SK-N-SH (cell line): ENCODE results near the gene RABGGTA. TPM values are rescaled to one million over a fixed set of nuclear protein-coding genes. Genes with fewer than 3 reads are reported as not detected.

ENCODE experiments used
- CTCF ChIA-PET: fragments of 300-600, 350-600 bp; formaldehyde crosslinking; extraction: SDS; loops from one replicate; lab custom pipeline; 2021; lab: Yijun Ruan, JAX
- POLR2A ChIA-PET: fragments of 350-600 bp; sonication (Branson Sonifier 250); formaldehyde crosslinking; extraction: SDS; loops from one replicate; lab custom pipeline; 2020; ENCODE audit warnings: antibody characterized with exemption, inconsistent platforms; lab: Yijun Ruan, JAX
- DNase-seq: peaks from one replicate; pipeline ENCODE4 v3.0.0; 2012
- H2AFZ ChIP-seq: fragments of 200-600 bp; sonication (generic); 2 replicates; pipeline ENCODE4 v1.8.1; 2016; ENCODE audit warnings: antibody characterized with exemption, mild to moderate bottlenecking, low read depth
- H3F3A ChIP-seq: fragments of 200-600 bp; sonication (generic); replicated peaks from 2 replicates; pipeline ENCODE3; 2016; ENCODE audit warnings: antibody characterized with exemption, mild to moderate bottlenecking; ENCODE audit not compliant: insufficient read depth
- H3K27ac ChIP-seq, 2 experiments: fragments of 200-500 bp in 1 of 2; fragments of 200-600 bp in 1 of 2; sonication (Bioruptor generic) in 1 of 2; sonication (generic), shearing (Covaris generic) in 1 of 2; 2 replicates each; pipeline versions ENCODE4 v1.5.1 to v1.6.1; 2014 to 2016; ENCODE audit warnings: low read depth in 2 of 2, inconsistent platforms in 1 of 2, low read length in 1 of 2, mild to moderate bottlenecking in 1 of 2, mixed read lengths in 1 of 2
- H3K27me3 ChIP-seq: fragments of 200-600 bp; sonication (generic), shearing (Covaris generic); 2 replicates; pipeline ENCODE4 v1.6.1; 2016; ENCODE audit warnings: mixed run types; ENCODE audit not compliant: insufficient read depth
- H3K36me3 ChIP-seq, 2 experiments: fragments of 200-500 bp in 1 of 2; fragments of 200-600 bp in 1 of 2; sonication (Bioruptor generic) in 1 of 2; sonication (generic) in 1 of 2; replicated peaks in 1 of 2; 2 replicates each; pipeline versions ENCODE3 to v1.5.1; 2014 to 2016; ENCODE audit warnings: low read length in 1 of 2, mild to moderate bottlenecking in 1 of 2; ENCODE audit not compliant: insufficient read depth in 2 of 2, control insufficient read depth in 1 of 2
- H3K4me1 ChIP-seq, 2 experiments: fragments of 200-500 bp in 1 of 2; fragments of 200-600 bp in 1 of 2; sonication (Bioruptor generic) in 1 of 2; sonication (generic), shearing (Covaris generic) in 1 of 2; 2 replicates each; pipeline versions ENCODE4 v1.5.1 to v1.6.1; 2014 to 2016; ENCODE audit warnings: low read depth in 1 of 2, low read length in 1 of 2, mixed run types in 1 of 2; ENCODE audit not compliant: insufficient read depth in 2 of 2, control insufficient read depth in 1 of 2
- H3K4me2 ChIP-seq: fragments of 200-600 bp; sonication (generic), shearing (Covaris generic); 2 replicates; pipeline ENCODE4 v1.6.1; 2017; ENCODE audit warnings: mixed run types
- H3K4me3 ChIP-seq, 2 experiments: fragments of 200-500 bp in 1 of 2; fragments of 200-600 bp in 1 of 2; sonication (Bioruptor generic) in 1 of 2; sonication (generic), shearing (Covaris generic) in 1 of 2; 2 replicates each; pipeline versions ENCODE4 v1.5.1 to v1.8.1; 2014 to 2016; ENCODE audit warnings: low read depth in 2 of 2, inconsistent platforms in 1 of 2, low read length in 1 of 2, mild to moderate bottlenecking in 1 of 2, mixed read lengths in 1 of 2, moderate library complexity in 1 of 2
- H3K79me2 ChIP-seq: fragments of 200-600 bp; sonication (generic); 2 replicates; pipeline ENCODE4 v1.8.1; 2017; ENCODE audit warnings: mild to moderate bottlenecking; ENCODE audit not compliant: insufficient read depth
- H3K9ac ChIP-seq: fragments of 200-600 bp; sonication (generic); 2 replicates; pipeline ENCODE4 v1.6.1; 2017; ENCODE audit warnings: mixed run types
- H3K9me2 ChIP-seq: fragments of 200-600 bp; sonication (generic); 2 replicates; pipeline ENCODE4 v1.6.1; 2017; ENCODE audit warnings: mixed run types
- H3K9me3 ChIP-seq: fragments of 200-600 bp; sonication (generic); 2 replicates; pipeline ENCODE4 v1.6.1; 2017; ENCODE audit warnings: mixed run types, mild to moderate bottlenecking, moderate library complexity
- H4K20me1 ChIP-seq: fragments of 200-600 bp; sonication (generic); 2 replicates; pipeline ENCODE4 v1.6.1; 2017; ENCODE audit warnings: mild to moderate bottlenecking, mixed run types; ENCODE audit not compliant: insufficient read depth
- CHD2 ChIP-seq: fragments of 150-350 bp; IDR thresholded peaks from 2 replicates; pipeline ENCODE4 v1.6.1; 2018; ENCODE audit warnings: low read length; ENCODE audit not compliant: partially characterized antibody
- FOSL2 ChIP-seq: IDR thresholded peaks from 2 replicates; pipeline ENCODE4 v1.4.0; 2012; ENCODE audit warnings: low read depth, mild to moderate bottlenecking, moderate library complexity, borderline replicate concordance
- FOXM1 ChIP-seq: IDR thresholded peaks from 2 replicates; pipeline ENCODE4 v1.4.0; 2012; ENCODE audit warnings: low read depth, mild to moderate bottlenecking
- GATA2 ChIP-seq: sonication (generic); formaldehyde crosslinking; IDR thresholded peaks from 2 replicates; pipeline ENCODE4 v1.5.0; 2020; ENCODE audit warnings: mild to moderate bottlenecking, missing genetic modification reagents
- IRF3 ChIP-seq: fragments of 150-350 bp; IDR thresholded peaks from 2 replicates; pipeline ENCODE4 v1.6.1; 2016; ENCODE audit warnings: mild to moderate bottlenecking, low read depth, low read length
- JUND ChIP-seq: IDR thresholded peaks from 2 replicates; pipeline ENCODE4 v1.4.0; 2012
- MAX ChIP-seq: IDR thresholded peaks from 2 replicates; pipeline ENCODE4 v1.4.0; 2012; ENCODE audit warnings: low read depth
- NFIC ChIP-seq: IDR thresholded peaks from 2 replicates; pipeline ENCODE4 v1.4.0; 2012; ENCODE audit warnings: borderline replicate concordance
- RAD21 ChIP-seq: IDR thresholded peaks from 2 replicates; pipeline ENCODE4 v1.6.1; 2012; ENCODE audit warnings: mild to moderate bottlenecking, low read length
- RCOR1 ChIP-seq: fragments of 150-350 bp; IDR thresholded peaks from 2 replicates; pipeline ENCODE4 v1.6.1; 2017; ENCODE audit warnings: antibody characterized with exemption, low read length
- SIN3A ChIP-seq: IDR thresholded peaks from 2 replicates; pipeline ENCODE4 v1.6.1; 2012; ENCODE audit warnings: low read depth, mild to moderate bottlenecking, low read length, moderate library complexity, borderline replicate concordance
- TAF1 ChIP-seq: IDR thresholded peaks from 2 replicates; pipeline ENCODE4 v1.6.1; 2012; ENCODE audit warnings: low read depth, mild to moderate bottlenecking, low read length, moderate library complexity, borderline replicate concordance
- WGBS: methylation state at CpG from one replicate; pipeline ENCODE4 v1.1.6; 2017; ENCODE audit warnings: low lambda C conversion rate; 5-methylcytosine and 5-hydroxymethylcytosine counted together
- polyA plus RNA-seq, 3 experiments: library from polyadenylated mRNA; depleted of rRNA; stranded (reverse); fragments of >200 nt; gene quantifications; 2 replicates each; pipeline ENCODE4 v1.2.3, GENCODE V29; 2012
- TF ChIP-seq, protein P1 (sequence below): IDR thresholded peaks from 2 replicates; pipeline ENCODE4; 2012
- TF ChIP-seq, protein P2 (sequence below): fragments of 200-600 bp; sonication (generic); IDR thresholded peaks from 2 replicates; pipeline ENCODE4 v1.6.1; 2017; ENCODE audit warnings: antibody characterized with exemption, mild to moderate bottlenecking, moderate library complexity
- TF ChIP-seq, protein P3 (sequence below): fragments of 150-350 bp; IDR thresholded peaks from 2 replicates; pipeline ENCODE4 v1.6.1; 2017; ENCODE audit warnings: antibody characterized with exemption, low read length, low read depth, borderline replicate concordance

The RABGGTA gene
- polyA plus RNA-seq, 1 of the 3 experiments (the other 2 are of a cell fraction) = 59.4 TPM

GRCh38 chr14:24277071-24277470 lies 5.7 kb upstream of the RABGGTA start:
- no peaks in the 10 kb centered on the region for H3K36me3 ChIP-seq
- ChIA-PET POLR2A (no interaction called here), CTCF (interaction anchor here (0.8 to 8.9 kb wide), 3 partner anchors 21 to 154 kb away, joined by 3 to 87 read pairs (median 5); partner anchors contain the start of genes CIDEB, DHRS1 and NOP9)

GRCh38 chr14:24274101-24274543 lies 2.7 kb upstream of the RABGGTA start:
- peaks cover 6 to 12% of the 10 kb centered on the region in 2 experiments; a peak in 2 of 4 replicates for H3K4me1 ChIP-seq
- H3K9ac ChIP-seq = no peak overlapping the region
- H2AFZ ChIP-seq = no peak overlapping the region
- no peak overlapping the region for H3K4me3 ChIP-seq
- no peak overlapping the region for H3K4me2 ChIP-seq
- H3K79me2 ChIP-seq = no peaks in the 10 kb centered on the region; the same call in 1 of the 2 replicates
- CTCF ChIA-PET = interaction anchor here (1.0 to 3.0 kb wide), 3 partner anchors 22 to 31 kb away, joined by 6 to 14 read pairs (median 11); partner anchors contain the start of gene TINF2
- no peaks in the 10 kb centered on the region for H3K27me3 ChIP-seq
- POLR2A ChIA-PET = interaction anchor here (0.6 kb wide), 1 partner anchor 35 kb away, joined by 5 read pairs; no protein-coding TSS in a partner anchor
- H4K20me1 ChIP-seq = no peaks in the 10 kb centered on the region
- TF ChIP-seq MAX (no peak), RAD21 (no peak), RCOR1 (no peak), JUND (no peak), SIN3A (no peak), NFIC (no peak), GATA2 (CRISPR knock-in tag) (no peak), TAF1 (no peak), FOXM1 (no peak)
- TF ChIP-seq, protein P1, sequence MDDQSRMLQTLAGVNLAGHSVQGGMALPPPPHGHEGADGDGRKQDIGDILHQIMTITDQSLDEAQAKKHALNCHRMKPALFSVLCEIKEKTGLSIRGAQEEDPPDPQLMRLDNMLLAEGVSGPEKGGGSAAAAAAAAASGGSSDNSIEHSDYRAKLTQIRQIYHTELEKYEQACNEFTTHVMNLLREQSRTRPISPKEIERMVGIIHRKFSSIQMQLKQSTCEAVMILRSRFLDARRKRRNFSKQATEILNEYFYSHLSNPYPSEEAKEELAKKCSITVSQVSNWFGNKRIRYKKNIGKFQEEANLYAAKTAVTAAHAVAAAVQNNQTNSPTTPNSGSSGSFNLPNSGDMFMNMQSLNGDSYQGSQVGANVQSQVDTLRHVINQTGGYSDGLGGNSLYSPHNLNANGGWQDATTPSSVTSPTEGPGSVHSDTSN = no peak
- TF ChIP-seq, protein P2, sequence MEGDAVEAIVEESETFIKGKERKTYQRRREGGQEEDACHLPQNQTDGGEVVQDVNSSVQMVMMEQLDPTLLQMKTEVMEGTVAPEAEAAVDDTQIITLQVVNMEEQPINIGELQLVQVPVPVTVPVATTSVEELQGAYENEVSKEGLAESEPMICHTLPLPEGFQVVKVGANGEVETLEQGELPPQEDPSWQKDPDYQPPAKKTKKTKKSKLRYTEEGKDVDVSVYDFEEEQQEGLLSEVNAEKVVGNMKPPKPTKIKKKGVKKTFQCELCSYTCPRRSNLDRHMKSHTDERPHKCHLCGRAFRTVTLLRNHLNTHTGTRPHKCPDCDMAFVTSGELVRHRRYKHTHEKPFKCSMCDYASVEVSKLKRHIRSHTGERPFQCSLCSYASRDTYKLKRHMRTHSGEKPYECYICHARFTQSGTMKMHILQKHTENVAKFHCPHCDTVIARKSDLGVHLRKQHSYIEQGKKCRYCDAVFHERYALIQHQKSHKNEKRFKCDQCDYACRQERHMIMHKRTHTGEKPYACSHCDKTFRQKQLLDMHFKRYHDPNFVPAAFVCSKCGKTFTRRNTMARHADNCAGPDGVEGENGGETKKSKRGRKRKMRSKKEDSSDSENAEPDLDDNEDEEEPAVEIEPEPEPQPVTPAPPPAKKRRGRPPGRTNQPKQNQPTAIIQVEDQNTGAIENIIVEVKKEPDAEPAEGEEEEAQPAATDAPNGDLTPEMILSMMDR = no peak
- DNase-seq = no peak
- peaks cover 0 to 3% of the 10 kb centered on the region in 2 experiments for H3K36me3 ChIP-seq
- 97% methylated on average over 3 of the region's 3 CpGs for WGBS
- H3K27ac ChIP-seq = no peak overlapping the region
- H3K9me2 ChIP-seq = no peaks in the 10 kb centered on the region
- H3K9me3 ChIP-seq = no peaks in the 10 kb centered on the region
- H3F3A ChIP-seq = no peaks in the 10 kb centered on the region

More at GRCh38 chr14:24277071-24277470, 5.7 kb upstream of the RABGGTA start:
- no peaks in the 10 kb centered on the region for H3F3A ChIP-seq
- TF ChIP-seq FOXM1 (no peak), CHD2 (no peak), MAX (no peak), SIN3A (no peak), GATA2 (CRISPR knock-in tag) (no peak), FOSL2 (no peak), IRF3 (no peak)
- TF ChIP-seq, protein P3, sequence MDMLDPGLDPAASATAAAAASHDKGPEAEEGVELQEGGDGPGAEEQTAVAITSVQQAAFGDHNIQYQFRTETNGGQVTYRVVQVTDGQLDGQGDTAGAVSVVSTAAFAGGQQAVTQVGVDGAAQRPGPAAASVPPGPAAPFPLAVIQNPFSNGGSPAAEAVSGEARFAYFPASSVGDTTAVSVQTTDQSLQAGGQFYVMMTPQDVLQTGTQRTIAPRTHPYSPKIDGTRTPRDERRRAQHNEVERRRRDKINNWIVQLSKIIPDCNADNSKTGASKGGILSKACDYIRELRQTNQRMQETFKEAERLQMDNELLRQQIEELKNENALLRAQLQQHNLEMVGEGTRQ = no peak
- H3K9ac ChIP-seq = no peak overlapping the region
- peaks cover 2 to 12% of the 10 kb centered on the region in 2 experiments; a peak in 2 of 4 replicates for H3K4me1 ChIP-seq
- WGBS = 91% methylated on average over 6 of the region's 6 CpGs
- no peaks in the 10 kb centered on the region for H3K27me3 ChIP-seq
- no peak for DNase-seq
- no peak overlapping the region for H3K4me2 ChIP-seq
- H3K27ac ChIP-seq = no peak overlapping the region
- no peaks in the 10 kb centered on the region for H3K79me2 ChIP-seq
- no peaks in the 10 kb centered on the region for H4K20me1 ChIP-seq
- H2AFZ ChIP-seq = no peak overlapping the region
- H3K4me3 ChIP-seq = no peak overlapping the region
- no peaks in the 10 kb centered on the region for H3K9me3 ChIP-seq
- no peaks in the 10 kb centered on the region for H3K9me2 ChIP-seq
